CD4-positive, alpha-beta T cell (primary cell): ENCODE results near the gene KIF3A. TPM values are rescaled to one million over a fixed set of nuclear protein-coding genes. Genes with fewer than 3 reads are reported as not detected.

Source experiments
- ATAC-seq: fragments of 200-7000 bp; cut with Tn5 transposase; one replicate; pipeline ENCODE4 v1.10.0; 2022; ENCODE audit warnings: mild to moderate bottlenecking; ENCODE audit not compliant: poor library complexity
- CTCF ChIA-PET: fragments of 350-600 bp; sonication (Branson Sonifier 250); formaldehyde crosslinking; loops from one replicate; lab custom pipeline; 2021; ENCODE audit warnings: antibody characterized with exemption, inconsistent platforms; lab: Charles Lee
- POLR2A ChIA-PET: fragments of 350-600 bp; sonication (Branson Sonifier 250); formaldehyde crosslinking; loops from one replicate; lab custom pipeline; 2021; ENCODE audit warnings: antibody characterized with exemption, inconsistent platforms; lab: Charles Lee
- DNase-seq, 14 experiments: peaks; one replicate each; pipeline ENCODE4 v3.0.0-alpha.2; 2013 to 2020; ENCODE audit warnings: mixed read lengths in 2 of 14
- H3K27ac ChIP-seq, 2 donors: one replicate each; pipeline versions ENCODE4 v1.5.1 to v1.7.0; 2013; ENCODE audit warnings: low read length in 2 of 2, low read depth in 1 of 2, mild to moderate bottlenecking in 1 of 2
- H3K27me3 ChIP-seq, 2 experiments: 1 replicate in 1 of 2; 2 replicates in 1 of 2; pipeline versions ENCODE4 v1.6.1 to v1.7.0; 2013; ENCODE audit warnings: low read length in 2 of 2, control low read depth in 1 of 2, mild to moderate bottlenecking in 1 of 2, moderate library complexity in 1 of 2; ENCODE audit not compliant: insufficient read depth in 2 of 2, control insufficient read depth in 1 of 2
- H3K36me3 ChIP-seq: one replicate; pipeline ENCODE4 v1.6.1; 2013; ENCODE audit warnings: low read length, control low read depth; ENCODE audit not compliant: insufficient read depth
- H3K4me1 ChIP-seq: one replicate; pipeline ENCODE4 v1.6.1; 2013; ENCODE audit warnings: low read length, control low read depth; ENCODE audit not compliant: insufficient read depth
- H3K4me3 ChIP-seq: one replicate; pipeline ENCODE4 v1.5.1; 2013; ENCODE audit warnings: mild to moderate bottlenecking, low read length, moderate library complexity
- H3K9me3 ChIP-seq, 2 experiments: 1 replicate in 1 of 2; 2 replicates in 1 of 2; pipeline versions ENCODE4 v1.6.1 to v1.7.0; 2013; ENCODE audit warnings: low read length in 2 of 2, mild to moderate bottlenecking in 2 of 2, control low read depth in 1 of 2, moderate library complexity in 1 of 2; ENCODE audit not compliant: control insufficient read depth in 1 of 2, insufficient read depth in 1 of 2
- H3K27ac Mint-ChIP-seq: one replicate; pipeline ENCODE4 v1.8.0; 2020; ENCODE audit warnings: mixed read lengths
- H3K27me3 Mint-ChIP-seq: one replicate; pipeline ENCODE4 v1.8.0; 2021; ENCODE audit warnings: mixed read lengths
- H3K36me3 Mint-ChIP-seq: one replicate; pipeline ENCODE4 v1.8.0; 2021; ENCODE audit warnings: low read depth, mixed read lengths
- H3K4me1 Mint-ChIP-seq: one replicate; pipeline ENCODE4 v1.8.0; 2021; ENCODE audit warnings: low read depth, mixed read lengths
- H3K4me3 Mint-ChIP-seq: one replicate; pipeline ENCODE4 v1.8.0; 2020; ENCODE audit warnings: mild to moderate bottlenecking, mixed read lengths
- H3K9me3 Mint-ChIP-seq: one replicate; pipeline ENCODE4 v1.8.0; 2020; ENCODE audit warnings: mixed read lengths
- CTCF ChIP-seq: fragments of 200-600 bp; IDR thresholded peaks from one replicate; pipeline ENCODE4 v1.8.0; 2022; ENCODE audit warnings: antibody characterized with exemption, mild to moderate bottlenecking
- intact Hi-C, 2 experiments: fragments of 100-400 bp; cut with DNase I in 1 of 2; cut with micrococcal nuclease in 1 of 2; formaldehyde crosslinking; loops; one replicate each; pipeline versions ENCODE4 v1.15.1 to v1.9.0; 2023 to 2025; cut with DNase I, micrococcal nuclease
- total RNA-seq, 174 experiments: library from RNA in 2 of 174; stranded (reverse) in 2 of 174; gene quantifications; one replicate each; pipeline ENCODE4 v1.2.3 and lab custom pipeline; 2021 to 2026

The KIF3A gene
- total RNA-seq, 2 experiments from 2014 or later: 10.2 to 12.4 TPM

GRCh38 chr5:132766020-132766805 lies 28.9 kb upstream of the KIF3A start:
- ChIA-PET POLR2A (no interaction called here), CTCF (no interaction called here)
- Mint-ChIP-seq H3K27ac (no peak overlapping the region), H3K4me3 (no peak overlapping the region), H3K36me3 (no peaks in the 10 kb centered on the region), H3K4me1 (no peaks in the 10 kb centered on the region), H3K9me3 (no peaks in the 10 kb centered on the region), H3K27me3 (no peaks in the 10 kb centered on the region)
- Histone ChIP-seq H3K9me3 (no peaks in the 10 kb centered on the region), H3K36me3 (peaks cover 3% of the 10 kb centered on the region), H3K4me1 (no peaks in the 10 kb centered on the region), H3K4me3 (no peak overlapping the region), H3K27me3 (no peaks in the 10 kb centered on the region), H3K27ac (no peak overlapping the region)
- no peak for TF ChIP-seq CTCF
- DNase-seq (no peak), ATAC-seq (no peak)
- intact Hi-C loops: no loop called here

- H3K4me3 Mint-ChIP-seq: no peak overlapping the region
- no peak overlapping the region for H3K27ac Mint-ChIP-seq
- ChIA-PET CTCF (no interaction called here), POLR2A (no interaction called here)
- H3K27me3 Mint-ChIP-seq: no peaks in the 10 kb centered on the region
- ATAC-seq (no peak), DNase-seq (no peak)
- Histone ChIP-seq H3K9me3 (no peaks in the 10 kb centered on the region), H3K27ac (no peak overlapping the region), H3K4me3 (no peak overlapping the region), H3K36me3 (peaks cover 3% of the 10 kb centered on the region), H3K4me1 (no peaks in the 10 kb centered on the region), H3K27me3 (no peaks in the 10 kb centered on the region)
- TF ChIP-seq CTCF: no peak
- intact Hi-C loops: no loop called here
- no peaks in the 10 kb centered on the region for H3K9me3 Mint-ChIP-seq
- H3K36me3 Mint-ChIP-seq: no peaks in the 10 kb centered on the region
- H3K4me1 Mint-ChIP-seq: no peaks in the 10 kb centered on the region
Measured at GRCh38 chr5:132765311-132766019, 28.1 kb upstream of the KIF3A start.

GRCh38 chr5:132764671-132765238 lies 27.4 kb upstream of the KIF3A start:
- Histone ChIP-seq H3K27me3 (no peaks in the 10 kb centered on the region), H3K4me1 (no peaks in the 10 kb centered on the region), H3K4me3 (no peak overlapping the region), H3K9me3 (no peaks in the 10 kb centered on the region), H3K36me3 (peaks cover 3% of the 10 kb centered on the region), H3K27ac (no peak overlapping the region)
- H3K4me1 Mint-ChIP-seq: no peaks in the 10 kb centered on the region
- ATAC-seq (no peak), DNase-seq (no peak)
- H3K9me3 Mint-ChIP-seq: no peaks in the 10 kb centered on the region
- no peaks in the 10 kb centered on the region for H3K27me3 Mint-ChIP-seq
- TF ChIP-seq CTCF: no peak
- CTCF ChIA-PET: no interaction called here
- H3K27ac Mint-ChIP-seq: no peak overlapping the region
- POLR2A ChIA-PET: no interaction called here
- no peak overlapping the region for H3K4me3 Mint-ChIP-seq
- H3K36me3 Mint-ChIP-seq: no peaks in the 10 kb centered on the region
- intact Hi-C loops: no loop called here
